SH-SY5Y (cell line): ENCODE results near the gene IBTK.

Experiments used
- GATA2 ChIP-seq: IDR thresholded peaks from 2 replicates; pipeline ENCODE4 v1.6.1; 2011; ENCODE audit warnings: mild to moderate bottlenecking, low read depth, low read length
- GATA3 ChIP-seq: IDR thresholded peaks from 2 replicates; pipeline ENCODE4 v1.6.1; 2011; ENCODE audit warnings: low read depth, mild to moderate bottlenecking, low read length, moderate library complexity

GRCh38 chr6:82270881-82271635 lies 23.5 kb upstream of the IBTK start:
- TF ChIP-seq GATA2 (no peak), GATA3 (no peak)
